Lung (tissue), 12 donors: ENCODE measurements around the gene ANKRD27. TPM values are rescaled to one million over a fixed set of nuclear protein-coding genes. Genes with fewer than 3 reads are reported as not detected.
"Not testable (repeated sequence)": the region's sequence is repeated elsewhere in the genome, so short reads cannot be mapped to it uniquely, and the experiment has no call there.

Source experiments
- ATAC-seq: fragments of 200-7000 bp; cut with Tn5 transposase; one replicate; pipeline ENCODE4 v1.9.1; 2020; ENCODE audit warnings: moderate number of reproducible peaks; ENCODE audit not compliant: insufficient read depth, low FRiP score
- DNase-seq, 3 donors: peaks; one replicate each; pipeline ENCODE4 v3.0.0-alpha.2; 2013 to 2017
- H3K27ac ChIP-seq, 2 donors: one replicate each; pipeline ENCODE4 v1.5.1; 2013; ENCODE audit warnings: mild to moderate bottlenecking in 2 of 2, moderate library complexity in 2 of 2, control low read depth in 1 of 2, inconsistent platforms in 1 of 2, low read depth in 1 of 2, low read length in 1 of 2
- H3K27me3 ChIP-seq, 3 donors: one replicate each; pipeline ENCODE4 v1.5.1; 2013; ENCODE audit warnings: low read length in 2 of 3; ENCODE audit not compliant: control insufficient read depth in 3 of 3, insufficient read depth in 3 of 3
- H3K36me3 ChIP-seq, 4 donors: one replicate each; pipeline ENCODE4 v1.5.1; 2013; ENCODE audit warnings: low read length in 4 of 4, mild to moderate bottlenecking in 1 of 4, moderate library complexity in 1 of 4; ENCODE audit not compliant: control insufficient read depth in 4 of 4, insufficient read depth in 4 of 4
- H3K4me1 ChIP-seq, 5 donors: one replicate each; pipeline ENCODE4 v1.5.1; 2013; ENCODE audit warnings: low read length in 5 of 5, mild to moderate bottlenecking in 2 of 5, moderate library complexity in 1 of 5; ENCODE audit not compliant: control insufficient read depth in 5 of 5, insufficient read depth in 5 of 5
- H3K4me3 ChIP-seq: one replicate; pipeline ENCODE4 v1.5.1; 2013; ENCODE audit warnings: mild to moderate bottlenecking, control low read depth, moderate library complexity
- H3K9ac ChIP-seq, 2 donors: one replicate each; pipeline ENCODE4 v1.5.1; 2013; ENCODE audit warnings: low read length in 2 of 2, control low read depth in 1 of 2; ENCODE audit not compliant: insufficient read depth in 1 of 2
- H3K9me3 ChIP-seq, 4 donors: one replicate each; pipeline ENCODE4 v1.5.1; 2013; ENCODE audit warnings: low read length in 3 of 4, mild to moderate bottlenecking in 1 of 4, moderate library complexity in 1 of 4; ENCODE audit not compliant: control insufficient read depth in 4 of 4, insufficient read depth in 3 of 4
- WGBS, 2 donors: extraction: QIAGEN DNeasy Blood & Tissue Kit; methylation state at CpG; one replicate each; pipeline ENCODE4 v1.1.7; 2013; 5-methylcytosine and 5-hydroxymethylcytosine counted together
- polyA plus RNA-seq, 2 donors: library from polyadenylated mRNA; stranded (reverse); fragments of 200-250 nt; gene quantifications; one replicate each; pipeline ENCODE4 v1.2.1, GENCODE V29; 2013
- total RNA-seq, 2 donors: library from RNA; depleted of rRNA in 1 of 2; stranded (reverse); fragments of >200 nt in 1 of 2; gene quantifications; one replicate each; pipeline ENCODE4 v1.2.1, GENCODE V29; 2014 to 2021
- TF ChIP-seq, protein P1 (sequence below): IDR thresholded peaks from 2 replicates; pipeline ENCODE4 v1.5.1; 2012; ENCODE audit warnings: mild to moderate bottlenecking; ENCODE audit errors: control extremely low read depth, extremely low read depth
- donor health status: control.
- donor health status: control.
- donor health status: Bipolar disorder and iron deficiency.
- donor health status: healthy.
- donor health status: DM: yes; HTN: yes; CAD: no.

The ANKRD27 gene
- total and polyA plus RNA-seq, 4 donors = 8.9 to 31.5 (median 22.5) TPM

DNA sequence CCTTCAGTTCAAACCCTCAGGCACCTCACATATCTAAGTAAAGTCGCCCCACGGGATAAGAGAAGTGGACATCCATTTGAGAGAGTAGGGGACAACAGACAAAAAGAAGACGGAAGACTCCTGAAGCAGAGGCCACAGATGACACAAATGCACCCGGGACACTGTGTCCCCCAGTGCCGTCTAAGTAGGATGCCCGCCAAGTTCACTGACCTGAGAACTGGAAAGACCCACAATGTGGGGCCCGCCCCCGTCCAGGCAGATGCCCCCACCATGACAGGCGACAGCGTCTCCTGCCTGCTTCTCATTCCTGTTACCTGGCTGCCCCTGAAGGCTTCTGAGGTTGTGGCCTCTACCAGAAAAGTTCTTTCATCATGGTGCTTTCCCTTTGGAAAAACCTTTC, 16.9 kb downstream of the ANKRD27 start:
- no peak for ATAC-seq
- Histone ChIP-seq H3K27me3 (no peaks in the 10 kb centered on the region), H3K9ac (no peak overlapping the region), H3K36me3 (peaks cover 0 to 19% (median 4%) of the 10 kb centered on the region in 4 donors), H3K27ac (no peak overlapping the region), H3K4me3 (no peak overlapping the region), H3K4me1 (peaks cover under 1 to 3% (median 2%) of the 10 kb centered on the region in 5 donors), H3K9me3 (no peaks in the 10 kb centered on the region)
- WGBS, 2 donors = 92 to 95% methylated on average over 10 of the region's 10 CpGs
- TF ChIP-seq, protein P1, sequence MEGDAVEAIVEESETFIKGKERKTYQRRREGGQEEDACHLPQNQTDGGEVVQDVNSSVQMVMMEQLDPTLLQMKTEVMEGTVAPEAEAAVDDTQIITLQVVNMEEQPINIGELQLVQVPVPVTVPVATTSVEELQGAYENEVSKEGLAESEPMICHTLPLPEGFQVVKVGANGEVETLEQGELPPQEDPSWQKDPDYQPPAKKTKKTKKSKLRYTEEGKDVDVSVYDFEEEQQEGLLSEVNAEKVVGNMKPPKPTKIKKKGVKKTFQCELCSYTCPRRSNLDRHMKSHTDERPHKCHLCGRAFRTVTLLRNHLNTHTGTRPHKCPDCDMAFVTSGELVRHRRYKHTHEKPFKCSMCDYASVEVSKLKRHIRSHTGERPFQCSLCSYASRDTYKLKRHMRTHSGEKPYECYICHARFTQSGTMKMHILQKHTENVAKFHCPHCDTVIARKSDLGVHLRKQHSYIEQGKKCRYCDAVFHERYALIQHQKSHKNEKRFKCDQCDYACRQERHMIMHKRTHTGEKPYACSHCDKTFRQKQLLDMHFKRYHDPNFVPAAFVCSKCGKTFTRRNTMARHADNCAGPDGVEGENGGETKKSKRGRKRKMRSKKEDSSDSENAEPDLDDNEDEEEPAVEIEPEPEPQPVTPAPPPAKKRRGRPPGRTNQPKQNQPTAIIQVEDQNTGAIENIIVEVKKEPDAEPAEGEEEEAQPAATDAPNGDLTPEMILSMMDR = no peak
- no peak for DNase-seq

DNA sequence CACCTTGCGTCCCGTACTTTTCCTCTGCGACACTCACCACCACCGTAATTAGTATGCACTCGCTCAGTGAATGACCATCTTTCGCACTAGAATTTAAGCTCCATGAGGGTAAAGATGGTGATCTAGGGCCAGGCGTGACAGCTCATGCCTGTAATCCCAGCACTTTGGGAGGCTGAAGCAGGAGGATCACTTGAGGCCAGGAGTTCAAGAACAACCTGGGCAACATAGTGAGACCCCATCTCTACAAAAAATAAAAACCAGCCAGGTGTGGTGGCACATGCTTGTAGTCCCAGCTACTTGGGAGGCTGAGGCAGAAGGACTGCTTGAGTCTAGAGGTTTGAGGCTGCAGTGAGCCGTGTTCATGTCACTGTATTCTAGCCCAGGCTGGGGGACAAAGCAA, 18.6 kb downstream of the ANKRD27 start:
- 97 to 99% methylated on average over 8 of the region's 8 CpGs for WGBS, 2 donors
- H3K4me3 ChIP-seq, H3K9ac ChIP-seq, H3K27ac ChIP-seq, H3K9me3 ChIP-seq, ATAC-seq, H3K27me3 ChIP-seq, DNase-seq: not testable (repeated sequence)
- Histone ChIP-seq H3K36me3 (peaks cover 0 to 20% (median 4%) of the 10 kb centered on the region in 4 donors), H3K4me1 (peaks cover 5 to 16% (median 7%) of the 10 kb centered on the region in 5 donors)

DNA sequence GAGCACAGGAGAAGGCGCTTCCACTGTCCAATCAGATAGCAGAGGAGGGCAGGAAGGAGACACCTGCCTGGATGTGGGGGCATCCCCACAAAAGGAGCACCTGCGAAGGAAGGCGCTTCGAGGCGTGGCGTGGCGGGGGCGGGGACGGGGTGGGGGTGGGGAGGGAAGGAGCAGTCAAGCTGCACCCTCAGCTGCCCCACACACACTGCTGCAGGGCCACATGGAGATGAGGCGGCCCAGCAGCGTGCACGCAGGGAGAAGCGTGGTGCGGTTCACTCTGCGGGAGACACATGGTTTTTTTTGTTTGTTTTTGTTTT, 21.4 kb downstream of the ANKRD27 start:
- Histone ChIP-seq H3K27me3 (no peaks in the 10 kb centered on the region), H3K9me3 (no peaks in the 10 kb centered on the region), H3K27ac (no peak overlapping the region), H3K9ac (no peak overlapping the region), H3K36me3 (peaks cover 0 to 27% (median 5%) of the 10 kb centered on the region in 4 donors), H3K4me1 (peaks cover 5 to 17% (median 6%) of the 10 kb centered on the region in 5 donors), H3K4me3 (no peak overlapping the region)
- TF ChIP-seq, protein P1 = no peak
- no peak for DNase-seq
- WGBS, 2 donors = 81 to 89% methylated on average over 15 of the region's 15 CpGs
- no peak for ATAC-seq

DNA sequence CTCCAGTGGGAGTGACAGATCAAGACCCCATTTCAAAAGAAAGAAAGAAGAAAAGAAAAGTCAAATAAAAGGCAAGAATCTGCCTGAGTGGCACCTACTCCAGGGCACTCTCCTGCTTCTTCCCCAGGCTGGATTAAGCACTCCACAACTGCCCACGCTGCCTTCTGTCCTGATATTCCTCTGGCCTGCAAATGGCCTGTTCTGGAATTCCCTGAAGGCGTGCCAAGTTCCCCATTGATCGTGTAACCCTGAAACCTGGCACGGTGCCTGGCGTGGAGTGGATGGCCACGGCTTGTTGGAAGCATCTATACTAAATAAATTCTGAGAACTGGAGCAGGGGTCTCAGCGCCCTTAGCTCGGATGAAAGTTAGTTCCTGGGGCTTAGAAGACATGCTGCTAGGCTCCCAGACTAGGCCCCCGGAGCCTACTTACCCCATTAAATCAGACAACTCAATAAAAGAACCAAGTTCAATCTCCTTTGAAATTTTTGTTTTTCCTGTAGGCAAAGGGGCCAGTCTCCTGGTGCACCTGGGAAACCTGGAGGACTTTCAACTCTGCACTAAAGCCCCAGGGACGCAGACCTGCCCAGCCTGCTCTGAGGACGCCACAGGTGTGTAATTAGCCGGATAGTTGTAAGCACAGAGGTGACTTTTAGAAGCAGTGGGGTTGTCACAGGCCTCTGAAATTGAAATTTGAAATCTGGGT, 21.9 kb downstream of the ANKRD27 start:
- peaks cover 5 to 17% (median 6%) of the 10 kb centered on the region in 5 donors for H3K4me1 ChIP-seq
- H3K9ac ChIP-seq = no peak overlapping the region
- ATAC-seq (no peak), DNase-seq (peak; percentile 88 to 91 (median 89))
- 48 to 70% methylated on average over 12 of the region's 12 CpGs for WGBS, 2 donors
- TF ChIP-seq, protein P1 = no peak
- no peaks in the 10 kb centered on the region for H3K9me3 ChIP-seq
- H3K4me3 ChIP-seq = no peak overlapping the region
- H3K27ac ChIP-seq = no peak overlapping the region
- H3K36me3 ChIP-seq = peaks cover 0 to 22% (median 5%) of the 10 kb centered on the region in 4 donors
- H3K27me3 ChIP-seq = no peaks in the 10 kb centered on the region

DNA sequence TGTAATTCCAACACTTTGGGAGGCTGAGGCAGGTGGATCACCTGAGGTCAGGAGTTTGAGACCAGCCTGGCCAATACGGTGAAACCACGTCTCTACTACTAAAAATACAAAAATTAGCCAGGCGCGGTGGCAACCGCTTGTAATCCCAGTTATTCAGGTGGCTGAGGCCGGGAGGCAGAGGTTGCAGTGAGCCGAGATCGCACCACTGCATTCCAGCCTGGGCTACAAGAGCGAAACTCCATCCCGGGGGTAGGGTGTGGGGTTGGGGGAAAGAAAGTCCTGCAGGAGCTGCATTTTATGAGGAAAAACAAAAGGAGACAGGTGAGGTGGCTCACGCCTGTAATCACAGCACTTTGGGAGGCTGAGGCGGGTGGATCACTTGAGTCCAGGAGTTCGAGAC, 22.6 kb downstream of the ANKRD27 start:
- not testable (repeated sequence) for DNase-seq, H3K4me3 ChIP-seq, H3K9ac ChIP-seq, ATAC-seq, H3K9me3 ChIP-seq, H3K27me3 ChIP-seq
- Histone ChIP-seq H3K4me1 (peaks cover 5 to 17% (median 6%) of the 10 kb centered on the region in 5 donors), H3K36me3 (peaks cover 0 to 25% (median 5%) of the 10 kb centered on the region in 4 donors), H3K27ac (peak overlapping the region in 1 of 2 donors; percentile 67)
- 95% methylated on average over 13 of the region's 13 CpGs for WGBS, 2 donors
